Measurements from ENCODE around the gene FAM107A. TPM values are rescaled to one million over a fixed set of nuclear protein-coding genes. Genes with fewer than 3 reads are reported as not detected.

The FAM107A gene
- total and polyA plus RNA-seq, 2 of the 13 experiments (the other 11 are each of a cell fraction or from before 2014, with no cell fraction given) = not detected

DNA sequence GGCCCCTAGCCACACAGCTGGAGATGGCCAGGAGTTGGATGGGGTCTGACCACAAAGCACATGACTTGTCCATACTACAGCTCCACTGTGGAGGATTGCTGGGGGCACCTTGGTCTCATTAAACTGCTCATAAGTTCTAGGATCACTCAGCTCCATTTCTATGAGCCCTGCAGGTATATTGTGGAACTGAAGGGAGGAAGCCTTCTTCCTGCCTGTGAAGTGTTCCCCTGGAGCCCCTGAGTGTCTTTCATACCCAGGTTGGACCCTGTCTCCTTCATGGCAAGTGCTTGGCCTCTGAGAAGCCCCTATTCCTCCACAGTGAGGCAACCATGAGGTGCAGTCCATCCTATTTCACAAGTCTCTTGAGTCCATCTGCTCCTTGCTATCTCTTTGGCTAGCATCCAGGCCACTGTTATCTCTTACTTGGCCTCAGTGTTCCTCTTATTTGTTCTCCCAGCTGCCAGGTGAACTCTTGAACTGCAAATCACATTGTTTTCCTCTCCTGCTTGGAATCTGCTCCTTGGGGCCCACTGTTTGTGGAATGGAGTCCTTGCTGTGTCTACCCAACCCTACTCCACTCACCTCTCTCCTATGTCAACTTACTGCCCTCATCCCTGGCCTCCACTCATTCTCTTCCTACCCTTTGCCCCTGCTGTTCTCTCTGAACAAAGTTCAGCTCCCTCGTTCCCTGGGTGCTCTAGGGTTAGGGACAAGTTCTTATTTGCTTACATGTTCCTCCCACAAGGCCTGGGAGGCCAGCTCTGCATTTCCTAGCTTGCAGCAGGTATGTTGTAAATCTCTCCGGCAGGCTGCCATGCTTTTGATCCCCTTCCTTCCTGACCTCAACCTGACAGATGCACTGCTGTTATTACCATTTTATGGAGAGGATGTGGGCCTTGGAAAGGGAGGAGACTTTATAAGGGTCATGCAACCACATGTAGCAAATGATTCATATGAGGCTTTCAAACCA lies 41.4 kb downstream of the FAM107A start (continued):
- TF ChIP-seq, protein P1, sequence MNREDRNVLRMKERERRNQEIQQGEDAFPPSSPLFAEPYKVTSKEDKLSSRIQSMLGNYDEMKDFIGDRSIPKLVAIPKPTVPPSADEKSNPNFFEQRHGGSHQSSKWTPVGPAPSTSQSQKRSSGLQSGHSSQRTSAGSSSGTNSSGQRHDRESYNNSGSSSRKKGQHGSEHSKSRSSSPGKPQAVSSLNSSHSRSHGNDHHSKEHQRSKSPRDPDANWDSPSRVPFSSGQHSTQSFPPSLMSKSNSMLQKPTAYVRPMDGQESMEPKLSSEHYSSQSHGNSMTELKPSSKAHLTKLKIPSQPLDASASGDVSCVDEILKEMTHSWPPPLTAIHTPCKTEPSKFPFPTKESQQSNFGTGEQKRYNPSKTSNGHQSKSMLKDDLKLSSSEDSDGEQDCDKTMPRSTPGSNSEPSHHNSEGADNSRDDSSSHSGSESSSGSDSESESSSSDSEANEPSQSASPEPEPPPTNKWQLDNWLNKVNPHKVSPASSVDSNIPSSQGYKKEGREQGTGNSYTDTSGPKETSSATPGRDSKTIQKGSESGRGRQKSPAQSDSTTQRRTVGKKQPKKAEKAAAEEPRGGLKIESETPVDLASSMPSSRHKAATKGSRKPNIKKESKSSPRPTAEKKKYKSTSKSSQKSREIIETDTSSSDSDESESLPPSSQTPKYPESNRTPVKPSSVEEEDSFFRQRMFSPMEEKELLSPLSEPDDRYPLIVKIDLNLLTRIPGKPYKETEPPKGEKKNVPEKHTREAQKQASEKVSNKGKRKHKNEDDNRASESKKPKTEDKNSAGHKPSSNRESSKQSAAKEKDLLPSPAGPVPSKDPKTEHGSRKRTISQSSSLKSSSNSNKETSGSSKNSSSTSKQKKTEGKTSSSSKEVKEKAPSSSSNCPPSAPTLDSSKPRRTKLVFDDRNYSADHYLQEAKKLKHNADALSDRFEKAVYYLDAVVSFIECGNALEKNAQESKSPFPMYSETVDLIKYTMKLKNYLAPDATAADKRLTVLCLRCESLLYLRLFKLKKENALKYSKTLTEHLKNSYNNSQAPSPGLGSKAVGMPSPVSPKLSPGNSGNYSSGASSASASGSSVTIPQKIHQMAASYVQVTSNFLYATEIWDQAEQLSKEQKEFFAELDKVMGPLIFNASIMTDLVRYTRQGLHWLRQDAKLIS (CRISPR knock-in tag; IDR thresholded peaks at IDR 0.05) = no peak
- TF ChIP-seq JUN (CRISPR knock-in tag; IDR thresholded peaks at IDR 0.05) (peak; percentile 45; the same call in 1 of the 2 replicates), ZNF775 (CRISPR knock-in tag; IDR thresholded peaks at IDR 0.05; ENCODE audit: borderline replicate concordance) (peak; percentile 93; the same call in 1 of the 2 replicates), ZNF672 (CRISPR knock-in tag; IDR thresholded peaks at IDR 0.05) (no peak), ZNF570 (CRISPR knock-in tag; IDR thresholded peaks at IDR 0.05; ENCODE audit: borderline replicate concordance) (peak; percentile 38; the same call in 1 of the 2 replicates), GATA4 (IDR thresholded peaks at IDR 0.05; ENCODE audit: borderline replicate concordance, low read depth) (0 out of 2 replicates have a peak, but pooled peaks have one; percentile 72), GATAD2A (CRISPR knock-in tag; IDR thresholded peaks at IDR 0.05) (peak; percentile 97), TBX3 (IDR thresholded peaks at IDR 0.05; ENCODE audit: borderline replicate concordance) (no peak), ZNF292 (CRISPR knock-in tag; IDR thresholded peaks at IDR 0.05; ENCODE audit: borderline replicate concordance, low read depth) (peak; percentile 66; the same call in 1 of the 2 replicates), PHF8 (CRISPR knock-in tag; IDR thresholded peaks at IDR 0.05) (peak; percentile 53)
- TF ChIP-seq, protein P2, sequence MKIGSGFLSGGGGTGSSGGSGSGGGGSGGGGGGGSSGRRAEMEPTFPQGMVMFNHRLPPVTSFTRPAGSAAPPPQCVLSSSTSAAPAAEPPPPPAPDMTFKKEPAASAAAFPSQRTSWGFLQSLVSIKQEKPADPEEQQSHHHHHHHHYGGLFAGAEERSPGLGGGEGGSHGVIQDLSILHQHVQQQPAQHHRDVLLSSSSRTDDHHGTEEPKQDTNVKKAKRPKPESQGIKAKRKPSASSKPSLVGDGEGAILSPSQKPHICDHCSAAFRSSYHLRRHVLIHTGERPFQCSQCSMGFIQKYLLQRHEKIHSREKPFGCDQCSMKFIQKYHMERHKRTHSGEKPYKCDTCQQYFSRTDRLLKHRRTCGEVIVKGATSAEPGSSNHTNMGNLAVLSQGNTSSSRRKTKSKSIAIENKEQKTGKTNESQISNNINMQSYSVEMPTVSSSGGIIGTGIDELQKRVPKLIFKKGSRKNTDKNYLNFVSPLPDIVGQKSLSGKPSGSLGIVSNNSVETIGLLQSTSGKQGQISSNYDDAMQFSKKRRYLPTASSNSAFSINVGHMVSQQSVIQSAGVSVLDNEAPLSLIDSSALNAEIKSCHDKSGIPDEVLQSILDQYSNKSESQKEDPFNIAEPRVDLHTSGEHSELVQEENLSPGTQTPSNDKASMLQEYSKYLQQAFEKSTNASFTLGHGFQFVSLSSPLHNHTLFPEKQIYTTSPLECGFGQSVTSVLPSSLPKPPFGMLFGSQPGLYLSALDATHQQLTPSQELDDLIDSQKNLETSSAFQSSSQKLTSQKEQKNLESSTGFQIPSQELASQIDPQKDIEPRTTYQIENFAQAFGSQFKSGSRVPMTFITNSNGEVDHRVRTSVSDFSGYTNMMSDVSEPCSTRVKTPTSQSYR (CRISPR knock-in tag; IDR thresholded peaks at IDR 0.05; ENCODE audit: borderline replicate concordance) = peak; percentile 59; the same call in 1 of the 2 replicates
- TF ChIP-seq, protein P3, sequence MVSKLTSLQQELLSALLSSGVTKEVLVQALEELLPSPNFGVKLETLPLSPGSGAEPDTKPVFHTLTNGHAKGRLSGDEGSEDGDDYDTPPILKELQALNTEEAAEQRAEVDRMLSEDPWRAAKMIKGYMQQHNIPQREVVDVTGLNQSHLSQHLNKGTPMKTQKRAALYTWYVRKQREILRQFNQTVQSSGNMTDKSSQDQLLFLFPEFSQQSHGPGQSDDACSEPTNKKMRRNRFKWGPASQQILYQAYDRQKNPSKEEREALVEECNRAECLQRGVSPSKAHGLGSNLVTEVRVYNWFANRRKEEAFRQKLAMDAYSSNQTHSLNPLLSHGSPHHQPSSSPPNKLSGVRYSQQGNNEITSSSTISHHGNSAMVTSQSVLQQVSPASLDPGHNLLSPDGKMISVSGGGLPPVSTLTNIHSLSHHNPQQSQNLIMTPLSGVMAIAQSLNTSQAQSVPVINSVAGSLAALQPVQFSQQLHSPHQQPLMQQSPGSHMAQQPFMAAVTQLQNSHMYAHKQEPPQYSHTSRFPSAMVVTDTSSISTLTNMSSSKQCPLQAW (CRISPR knock-in tag; IDR thresholded peaks at IDR 0.05) = peak; percentile 69; the same call in 1 of the 2 replicates
- TF ChIP-seq, protein P4, sequence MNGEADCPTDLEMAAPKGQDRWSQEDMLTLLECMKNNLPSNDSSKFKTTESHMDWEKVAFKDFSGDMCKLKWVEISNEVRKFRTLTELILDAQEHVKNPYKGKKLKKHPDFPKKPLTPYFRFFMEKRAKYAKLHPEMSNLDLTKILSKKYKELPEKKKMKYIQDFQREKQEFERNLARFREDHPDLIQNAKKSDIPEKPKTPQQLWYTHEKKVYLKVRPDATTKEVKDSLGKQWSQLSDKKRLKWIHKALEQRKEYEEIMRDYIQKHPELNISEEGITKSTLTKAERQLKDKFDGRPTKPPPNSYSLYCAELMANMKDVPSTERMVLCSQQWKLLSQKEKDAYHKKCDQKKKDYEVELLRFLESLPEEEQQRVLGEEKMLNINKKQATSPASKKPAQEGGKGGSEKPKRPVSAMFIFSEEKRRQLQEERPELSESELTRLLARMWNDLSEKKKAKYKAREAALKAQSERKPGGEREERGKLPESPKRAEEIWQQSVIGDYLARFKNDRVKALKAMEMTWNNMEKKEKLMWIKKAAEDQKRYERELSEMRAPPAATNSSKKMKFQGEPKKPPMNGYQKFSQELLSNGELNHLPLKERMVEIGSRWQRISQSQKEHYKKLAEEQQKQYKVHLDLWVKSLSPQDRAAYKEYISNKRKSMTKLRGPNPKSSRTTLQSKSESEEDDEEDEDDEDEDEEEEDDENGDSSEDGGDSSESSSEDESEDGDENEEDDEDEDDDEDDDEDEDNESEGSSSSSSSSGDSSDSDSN (CRISPR knock-in tag; IDR thresholded peaks at IDR 0.05) = peak; percentile 60
- TF ChIP-seq, protein P5, sequence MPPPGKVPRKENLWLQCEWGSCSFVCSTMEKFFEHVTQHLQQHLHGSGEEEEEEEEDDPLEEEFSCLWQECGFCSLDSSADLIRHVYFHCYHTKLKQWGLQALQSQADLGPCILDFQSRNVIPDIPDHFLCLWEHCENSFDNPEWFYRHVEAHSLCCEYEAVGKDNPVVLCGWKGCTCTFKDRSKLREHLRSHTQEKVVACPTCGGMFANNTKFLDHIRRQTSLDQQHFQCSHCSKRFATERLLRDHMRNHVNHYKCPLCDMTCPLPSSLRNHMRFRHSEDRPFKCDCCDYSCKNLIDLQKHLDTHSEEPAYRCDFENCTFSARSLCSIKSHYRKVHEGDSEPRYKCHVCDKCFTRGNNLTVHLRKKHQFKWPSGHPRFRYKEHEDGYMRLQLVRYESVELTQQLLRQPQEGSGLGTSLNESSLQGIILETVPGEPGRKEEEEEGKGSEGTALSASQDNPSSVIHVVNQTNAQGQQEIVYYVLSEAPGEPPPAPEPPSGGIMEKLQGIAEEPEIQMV (CRISPR knock-in tag; IDR thresholded peaks at IDR 0.05; ENCODE audit: low read depth) = 0 out of 2 replicates have a peak, but pooled peaks have one; percentile 65

All from HepG2 (cell line).